HCT116 (cell line): ENCODE measurements around the gene EIF2D. TPM values are rescaled to one million over a fixed set of nuclear protein-coding genes. Genes with fewer than 3 reads are reported as not detected.

Source experiments
- ATAC-seq: fragments of 200-7000 bp; cut with Tn5 transposase; 2 replicates; pipeline ENCODE4 v1.9.1; 2020; ENCODE audit warnings: mild to moderate bottlenecking, moderate library complexity
- BruUV-seq: library from RNA; stranded (reverse); fragments of 400-500 nt; replicated peaks from 2 replicates; lab custom pipeline; 2021; lab: Mats Ljungman, UMichigan
- CTCF ChIA-PET: fragments of 300-600 bp; sonication (Branson Sonifier 250); formaldehyde crosslinking; loops from one replicate; lab custom pipeline; 2021; ENCODE audit warnings: antibody characterized with exemption; lab: Charles Lee
- POLR2A ChIA-PET: fragments of 300-600, 350-600 bp; sonication (Branson Sonifier 250); formaldehyde crosslinking; loops from one replicate; lab custom pipeline; 2021; ENCODE audit warnings: antibody characterized with exemption; lab: Charles Lee
- RAD21 ChIA-PET, 2 experiments: fragments of 300-600 bp; sonication (Branson Sonifier 250); formaldehyde crosslinking; loops; one replicate each; lab custom pipeline; 2023; ENCODE audit warnings: low total read pairs in 2 of 2; ENCODE audit not compliant: uncharacterized antibody in 2 of 2, unreplicated experiment in 2 of 2, low non-redundant PET in 1 of 2; lab: Charles Lee
- DNase-seq: peaks from one replicate; pipeline ENCODE4 v3.0.0-alpha.2; 2010; ENCODE audit warnings: low read depth, low spot score
- H2AFZ ChIP-seq: fragments of 200-600 bp; shearing (Covaris generic), sonication (generic); 2 replicates; pipeline ENCODE4 v1.6.1; 2017; ENCODE audit warnings: low read depth, mixed run types, mixed read lengths, antibody characterized with exemption, low read length; ENCODE audit not compliant: poor library complexity, severe bottlenecking
- H3K27ac ChIP-seq: 2 replicates; pipeline ENCODE4 v1.5.1; 2012; ENCODE audit warnings: low read depth, low read length
- H3K27me3 ChIP-seq: fragments of 200-600 bp; sonication (generic); 2 replicates; pipeline ENCODE4 v1.6.1; 2016; ENCODE audit warnings: mixed run types, low read length, mixed read lengths; ENCODE audit not compliant: insufficient read depth
- H3K36me3 ChIP-seq, 2 experiments: fragments of 200-500 bp in 1 of 2; fragments of 200-600 bp in 1 of 2; sonication (Bioruptor generic) in 1 of 2; sonication (generic) in 1 of 2; 2 replicates each; pipeline versions ENCODE4 v1.5.1 to v1.6.1; 2014 to 2016; ENCODE audit warnings: low read length in 2 of 2, inconsistent platforms in 1 of 2, mixed read lengths in 1 of 2, mixed run types in 1 of 2; ENCODE audit not compliant: insufficient read depth in 2 of 2, control insufficient read depth in 1 of 2
- H3K4me1 ChIP-seq, 2 experiments: fragments of 200-600 bp in 1 of 2; sonication (generic) in 1 of 2; 2 replicates each; pipeline versions ENCODE4 v1.5.1 to v1.6.1; 2012 to 2017; ENCODE audit warnings: low read length in 2 of 2, inconsistent platforms in 1 of 2, mild to moderate bottlenecking in 1 of 2, mixed read lengths in 1 of 2, mixed run types in 1 of 2, moderate library complexity in 1 of 2; ENCODE audit not compliant: insufficient read depth in 2 of 2, control insufficient read depth in 1 of 2
- H3K4me2 ChIP-seq: fragments of 200-600 bp; sonication (generic); 2 replicates; pipeline ENCODE4 v1.6.1; 2017; ENCODE audit warnings: mixed run types, low read length, mixed read lengths
- H3K4me3 ChIP-seq, 2 experiments: fragments of 200-600 bp in 1 of 2; sonication (generic) in 1 of 2; replicated peaks in 1 of 2; 2 replicates each; pipeline ENCODE4 v1.5.1; 2011 to 2016; ENCODE audit warnings: low read length in 2 of 2, control low read depth in 1 of 2, low read depth in 1 of 2, mild to moderate bottlenecking in 1 of 2, mixed read lengths in 1 of 2, mixed run types in 1 of 2
- H3K79me2 ChIP-seq: fragments of 200-600 bp; sonication (generic); 2 replicates; pipeline ENCODE4 v1.6.1; 2017; ENCODE audit warnings: mild to moderate bottlenecking, mixed run types, low read length, moderate library complexity, mixed read lengths; ENCODE audit not compliant: insufficient read depth
- H3K9ac ChIP-seq: fragments of 200-600 bp; sonication (generic); 2 replicates; pipeline ENCODE4 v1.6.1; 2016; ENCODE audit warnings: low read length, mixed read lengths
- H3K9me2 ChIP-seq: fragments of 200-600 bp; sonication (generic), shearing (Covaris generic); 2 replicates; pipeline ENCODE4 v1.6.1; 2017; ENCODE audit warnings: mixed run types, mild to moderate bottlenecking, moderate library complexity; ENCODE audit not compliant: insufficient read depth
- H3K9me3 ChIP-seq, 2 experiments: fragments of 200-500 bp in 1 of 2; fragments of 200-600 bp in 1 of 2; sonication (Bioruptor generic) in 1 of 2; sonication (generic) in 1 of 2; 2 replicates each; pipeline ENCODE4 v1.6.1; 2014 to 2017; ENCODE audit warnings: low read length in 2 of 2, mixed read lengths in 2 of 2, inconsistent platforms in 1 of 2, low read depth in 1 of 2, mild to moderate bottlenecking in 1 of 2, mixed run types in 1 of 2, moderate library complexity in 1 of 2; ENCODE audit not compliant: control insufficient read depth in 1 of 2, insufficient read depth in 1 of 2
- H4K20me1 ChIP-seq: fragments of 200-600 bp; sonication (generic), shearing (Covaris generic); 2 replicates; pipeline ENCODE4 v1.6.1; 2017; ENCODE audit warnings: mixed run types, mild to moderate bottlenecking, moderate library complexity; ENCODE audit not compliant: insufficient read depth
- ATF3 ChIP-seq: IDR thresholded peaks from 2 replicates; pipeline ENCODE4 v1.6.1; 2012
- CBX3 ChIP-seq: IDR thresholded peaks from 2 replicates; pipeline ENCODE4 v1.6.1; 2012; ENCODE audit warnings: low read depth
- CTCF ChIP-seq, 3 experiments: fragments of 200-600 bp in 1 of 3; sonication (generic) in 1 of 3; IDR thresholded peaks in 2 of 3; conservative IDR thresholded peaks in 1 of 3; 2 replicates each; pipeline ENCODE4 v1.5.1; 2012 to 2017; ENCODE audit warnings: low read depth in 2 of 3, low read length in 2 of 3, antibody characterized with exemption in 1 of 3, borderline replicate concordance in 1 of 3, control low read depth in 1 of 3, mild to moderate bottlenecking in 1 of 3, mixed read lengths in 1 of 3, mixed run types in 1 of 3, moderate library complexity in 1 of 3; ENCODE audit not compliant: insufficient read depth in 1 of 3
- EGR1 ChIP-seq: IDR thresholded peaks from 2 replicates; pipeline ENCODE4 v1.6.1; 2012; ENCODE audit warnings: low read depth
- FOSL1 ChIP-seq: IDR thresholded peaks from 2 replicates; pipeline ENCODE4 v1.6.1; 2012; ENCODE audit warnings: low read depth
- RAD21 ChIP-seq: IDR thresholded peaks from 2 replicates; pipeline ENCODE4 v1.6.1; 2012; ENCODE audit warnings: low read depth, mild to moderate bottlenecking
- SIN3A ChIP-seq: IDR thresholded peaks from 2 replicates; pipeline ENCODE4 v1.6.1; 2012; ENCODE audit warnings: low read depth
- SP1 ChIP-seq: IDR thresholded peaks from 2 replicates; pipeline ENCODE4 v1.6.1; 2012; ENCODE audit warnings: low read depth
- TCF7L2 ChIP-seq: IDR thresholded peaks from 2 replicates; pipeline ENCODE4 v1.7.0; 2011; ENCODE audit warnings: borderline replicate concordance, inconsistent platforms; ENCODE audit not compliant: insufficient read depth, insufficient read length; ENCODE audit errors: extremely low read depth
- YY1 ChIP-seq: IDR thresholded peaks from 2 replicates; pipeline ENCODE4 v1.6.1; 2011; ENCODE audit warnings: low read length, low read depth, moderate library complexity, mild to moderate bottlenecking; ENCODE audit not compliant: insufficient replicate concordance; ENCODE audit errors: extremely low read depth
- ZNF274 ChIP-seq: fragments of 200-500 bp; sonication (Bioruptor generic); IDR thresholded peaks from 2 replicates; pipeline ENCODE4 v1.6.1; 2014; ENCODE audit warnings: mild to moderate bottlenecking, low read depth, low read length, inconsistent platforms
- intact Hi-C: fragments of 100-400 bp; cut with micrococcal nuclease; formaldehyde crosslinking; loops from 2 replicates; pipeline ENCODE4 v1.10.0; 2022
- total RNA-seq: library from RNA; stranded (reverse); gene quantifications from one replicate; pipeline ENCODE4 v1.2.1, GENCODE V29; 2021; ENCODE audit not compliant: unreplicated experiment

EIF2D gene
- total RNA-seq, 1 experiment from 2014 or later: 54.8 TPM

GRCh38 chr1:206578978-206579374 lies 33.3 kb downstream of the EIF2D start:
- BruUV-seq: no TSS peak
- RAD21 ChIA-PET: no interaction called here

More at GRCh38 chr1:206578978-206579374, 33.3 kb downstream of the EIF2D start:
- ChIA-PET POLR2A (no interaction called here), CTCF (interaction anchor here (0.7 to 2.4 kb wide), 3 partner anchors 89 to 147 kb away, joined by 3 to 7 read pairs (median 3); no protein-coding TSS in a partner anchor)
- no peak for TF ChIP-seq YY1
- TF ChIP-seq ZNF274: no peak
- TF ChIP-seq ATF3: no peak
- no peak for TF ChIP-seq EGR1
- TF ChIP-seq FOSL1: no peak
- no peak for TF ChIP-seq SIN3A
- no peak for TF ChIP-seq RAD21
- TF ChIP-seq SP1: no peak
- TF ChIP-seq TCF7L2: no peak
- TF ChIP-seq CBX3: no peak
- no peak for TF ChIP-seq CTCF (IDR thresholded peaks at IDR 0.05 in 2 of 3, conservative IDR thresholded peaks at IDR 0.05 in 1 of 3; ENCODE audit: borderline replicate concordance in 1 of 3, insufficient read depth in 1 of 3, low read depth in 2 of 3, low read length in 2 of 3)
- intact Hi-C loops: no loop called here
- H3K4me2 ChIP-seq: no peak overlapping the region
- H3K9ac ChIP-seq: no peak overlapping the region
- DNase-seq (no peak), ATAC-seq (no peak)
- H4K20me1 ChIP-seq: no peaks in the 10 kb centered on the region
- H3K9me3 ChIP-seq: no peaks in the 10 kb centered on the region
- no peaks in the 10 kb centered on the region for H3K79me2 ChIP-seq
- H2AFZ ChIP-seq: no peak overlapping the region
- H3K27ac ChIP-seq: no peak overlapping the region
- H3K4me1 ChIP-seq: no peaks in the 10 kb centered on the region
- H3K9me2 ChIP-seq: no peaks in the 10 kb centered on the region
- H3K4me3 ChIP-seq: no peak overlapping the region
- H3K36me3 ChIP-seq: no peaks in the 10 kb centered on the region
- H3K27me3 ChIP-seq: no peaks in the 10 kb centered on the region
